ENCODE results near the gene NFIX.

GRCh38 chr19:13057147-13057572, 61.9 kb downstream of the NFIX start:
- TF ChIP-seq CTCF (conservative IDR thresholded peaks at IDR 0.05; ENCODE audit: low read depth, low read length) (no peak), EZH2 (IDR thresholded peaks at IDR 0.05; ENCODE audit: borderline replicate concordance, low read depth, low read length, poor library complexity, severe bottlenecking) (no peak)

Measured in A673 (cell line).